ENCODE results near the gene EIF4E3.

DNA sequence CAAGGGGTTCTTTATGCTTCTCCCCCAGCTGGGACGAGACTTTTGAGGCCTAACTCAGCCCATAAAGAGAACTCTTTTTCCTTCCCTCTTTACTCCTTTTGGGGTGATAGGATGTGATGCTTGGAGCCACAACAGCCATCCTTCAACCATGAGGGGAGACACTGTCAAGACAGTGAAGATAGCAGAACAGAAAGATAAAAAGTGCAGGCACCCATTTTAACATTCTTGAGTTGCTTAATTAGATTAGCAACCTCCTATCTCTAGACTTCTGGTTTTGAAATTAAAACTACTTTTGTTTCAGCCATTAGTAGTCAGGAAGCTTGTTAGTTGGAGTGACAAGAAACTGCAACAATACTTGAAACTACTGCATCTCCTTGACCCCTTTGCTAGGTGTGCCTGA is 34.9 kb upstream of the EIF4E3 start:
- TF ChIP-seq CTCF (IDR thresholded peaks at IDR 0.05) = no peak
- TF ChIP-seq POLR2A (IDR thresholded peaks at IDR 0.05) = no peak

All from body of pancreas (tissue), 4 donors.